Subcutaneous abdominal adipose tissue (tissue), 5 donors: ENCODE data around the gene AATF.

Experiments
- H3K27ac ChIP-seq: one replicate; pipeline ENCODE4 v1.7.0; 2013; ENCODE audit warnings: low read depth, mild to moderate bottlenecking, inconsistent platforms, low read length, moderate library complexity
- H3K27me3 ChIP-seq, 5 donors: one replicate each; pipeline ENCODE4 v1.7.0; 2013; ENCODE audit warnings: low read length in 5 of 5, inconsistent platforms in 1 of 5; ENCODE audit not compliant: control insufficient read depth in 5 of 5, insufficient read depth in 4 of 5
- H3K36me3 ChIP-seq, 5 donors: one replicate each; pipeline ENCODE4 v1.7.0; 2013; ENCODE audit warnings: low read length in 5 of 5; ENCODE audit not compliant: control insufficient read depth in 5 of 5, insufficient read depth in 5 of 5
- H3K4me1 ChIP-seq, 5 donors: one replicate each; pipeline ENCODE4 v1.7.0; 2013; ENCODE audit warnings: low read length in 5 of 5, mild to moderate bottlenecking in 3 of 5, moderate library complexity in 1 of 5; ENCODE audit not compliant: control insufficient read depth in 5 of 5, insufficient read depth in 5 of 5
- H3K4me3 ChIP-seq, 5 donors: one replicate each; pipeline ENCODE4 v1.7.0; 2013; ENCODE audit warnings: low read length in 5 of 5, low read depth in 1 of 5
- H3K9ac ChIP-seq, 5 donors: one replicate each; pipeline ENCODE4 v1.7.0; 2013; ENCODE audit warnings: low read length in 5 of 5, mild to moderate bottlenecking in 4 of 5, moderate library complexity in 3 of 5
- H3K9me3 ChIP-seq, 5 donors: one replicate each; pipeline ENCODE4 v1.7.0; 2013; ENCODE audit warnings: low read length in 5 of 5; ENCODE audit not compliant: control insufficient read depth in 5 of 5
- donor health status: healthy.
- donor health status: healthy.
- donor health status: healthy.
- donor health status: healthy.
- donor health status: healthy.

AATF gene

DNA sequence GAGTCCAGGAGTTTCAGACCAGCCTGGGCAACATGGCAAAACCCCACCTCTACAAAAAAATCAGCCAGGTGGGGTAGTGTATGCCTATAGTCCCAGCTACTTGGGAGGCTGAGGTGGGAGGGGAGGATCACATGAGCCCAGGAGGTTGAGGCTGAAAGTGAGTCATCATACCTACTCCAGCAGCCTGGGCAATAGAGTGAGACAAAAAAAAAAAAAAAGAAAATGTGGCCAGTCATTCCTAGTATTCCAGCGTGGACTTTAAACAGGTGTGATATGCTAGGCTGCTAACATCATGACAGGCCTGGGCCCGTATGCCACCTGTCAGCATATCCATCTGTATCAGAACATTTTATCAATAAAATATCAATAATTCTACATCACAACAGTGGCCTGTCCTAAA is 143.3 kb downstream of the AATF start:
- Histone ChIP-seq H3K27ac (no peak overlapping the region), H3K4me3 (no peak overlapping the region), H3K9me3 (no peaks in the 10 kb centered on the region), H3K27me3 (no peaks in the 10 kb centered on the region), H3K36me3 (peaks cover 7 to 90% (median 62%) of the 10 kb centered on the region in 5 donors), H3K4me1 (peaks cover 0 to 9% (median 0%) of the 10 kb centered on the region in 5 donors), H3K9ac (no peak overlapping the region)

DNA sequence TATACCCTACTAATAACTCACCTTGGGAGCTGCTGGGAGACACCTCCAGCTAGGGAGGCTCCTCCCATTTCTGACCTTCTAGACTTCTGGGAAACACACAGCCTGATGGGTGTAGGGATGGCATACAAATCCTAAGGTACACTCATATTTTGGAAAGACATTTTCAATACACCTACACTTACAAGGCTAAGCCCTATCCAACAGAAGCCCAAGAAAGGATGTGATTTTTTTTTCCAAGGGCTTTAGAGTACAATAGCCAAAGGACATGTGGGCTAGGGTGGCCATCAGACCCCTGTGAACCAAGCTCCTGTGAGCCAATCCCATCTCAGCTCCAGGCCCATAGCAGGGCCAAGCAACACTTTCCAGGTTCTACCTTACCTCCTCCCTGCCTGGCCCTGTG is 143.9 kb downstream of the AATF start:
- Histone ChIP-seq H3K4me1 (peaks cover 0 to 9% (median 0%) of the 10 kb centered on the region in 5 donors), H3K9me3 (no peaks in the 10 kb centered on the region), H3K9ac (no peak overlapping the region), H3K36me3 (peaks cover 7 to 90% (median 63%) of the 10 kb centered on the region in 5 donors), H3K27me3 (no peaks in the 10 kb centered on the region), H3K4me3 (no peak overlapping the region), H3K27ac (no peak overlapping the region)

DNA sequence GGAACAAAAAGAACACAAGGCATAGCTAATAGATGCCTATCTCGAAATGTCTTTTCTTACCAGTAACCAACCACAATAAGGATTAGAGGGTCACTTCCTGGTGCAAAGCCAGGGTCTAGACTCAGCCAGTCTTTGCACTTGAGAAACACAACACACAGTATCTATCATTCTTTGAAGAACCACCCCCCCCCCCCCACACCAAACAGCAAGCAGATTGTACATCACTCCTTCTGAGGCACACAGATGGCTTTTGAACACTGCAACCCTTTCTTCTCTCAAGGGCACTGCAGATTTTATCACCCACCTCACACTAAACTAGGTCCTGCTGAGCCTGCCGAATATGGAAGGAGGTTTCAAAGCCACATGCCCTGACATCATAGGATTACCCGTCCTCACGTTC is 145.6 kb downstream of the AATF start:
- H3K4me3 ChIP-seq: no peak overlapping the region
- no peaks in the 10 kb centered on the region for H3K27me3 ChIP-seq
- H3K27ac ChIP-seq: no peak overlapping the region
- H3K9me3 ChIP-seq: no peaks in the 10 kb centered on the region
- H3K9ac ChIP-seq: no peak overlapping the region
- peaks cover 5 to 84% (median 60%) of the 10 kb centered on the region in 5 donors for H3K36me3 ChIP-seq
- H3K4me1 ChIP-seq: peaks cover 0 to 6% (median 0%) of the 10 kb centered on the region in 5 donors

DNA sequence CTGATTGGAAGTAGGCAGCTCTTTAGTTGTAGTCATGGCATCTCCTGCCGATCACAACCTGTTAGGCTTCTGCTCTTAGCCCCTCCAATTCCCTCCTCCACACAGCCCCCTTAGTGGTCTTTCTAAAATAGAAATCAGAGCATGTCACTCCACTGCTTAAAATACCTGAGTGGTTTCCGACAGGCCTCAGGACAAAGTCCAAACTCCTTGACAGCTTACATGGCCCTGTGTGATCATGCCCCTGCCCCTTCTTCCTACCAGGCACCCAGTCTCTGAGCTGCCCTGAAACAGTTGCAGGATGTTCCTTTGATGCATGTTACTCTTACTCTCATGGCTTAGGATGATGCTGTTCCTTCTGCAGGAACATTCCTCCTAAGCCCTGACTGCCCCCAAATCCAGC is 147.3 kb downstream of the AATF start:
- Histone ChIP-seq H3K36me3 (peaks cover 13 to 74% (median 54%) of the 10 kb centered on the region in 5 donors), H3K27me3 (no peaks in the 10 kb centered on the region), H3K4me1 (no peaks in the 10 kb centered on the region), H3K9me3 (no peaks in the 10 kb centered on the region), H3K9ac (no peak overlapping the region), H3K4me3 (no peak overlapping the region), H3K27ac (no peak overlapping the region)

DNA sequence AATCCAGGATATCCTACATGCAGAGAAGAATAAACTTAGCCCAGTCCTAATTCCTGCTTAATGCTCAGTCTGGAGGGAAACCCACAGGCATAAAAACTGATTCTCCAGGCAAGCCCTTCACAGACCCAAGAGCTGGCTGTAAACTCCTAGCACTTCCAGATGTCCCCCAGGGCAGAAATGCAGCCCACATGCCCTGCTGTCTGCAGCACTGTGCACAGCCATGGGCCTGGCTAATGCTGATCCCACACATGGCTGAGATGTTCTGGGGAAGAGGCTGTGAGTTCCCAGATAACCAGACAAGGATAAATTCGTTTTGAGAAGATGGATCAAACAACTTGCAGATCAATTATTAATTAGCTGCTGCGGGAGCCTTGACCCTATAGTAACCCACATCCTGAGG is 148.4 kb downstream of the AATF start:
- Histone ChIP-seq H3K9me3 (no peaks in the 10 kb centered on the region), H3K36me3 (peaks cover 22 to 74% (median 60%) of the 10 kb centered on the region in 5 donors), H3K4me3 (no peak overlapping the region), H3K4me1 (no peaks in the 10 kb centered on the region), H3K9ac (no peak overlapping the region), H3K27ac (no peak overlapping the region), H3K27me3 (no peaks in the 10 kb centered on the region)

DNA sequence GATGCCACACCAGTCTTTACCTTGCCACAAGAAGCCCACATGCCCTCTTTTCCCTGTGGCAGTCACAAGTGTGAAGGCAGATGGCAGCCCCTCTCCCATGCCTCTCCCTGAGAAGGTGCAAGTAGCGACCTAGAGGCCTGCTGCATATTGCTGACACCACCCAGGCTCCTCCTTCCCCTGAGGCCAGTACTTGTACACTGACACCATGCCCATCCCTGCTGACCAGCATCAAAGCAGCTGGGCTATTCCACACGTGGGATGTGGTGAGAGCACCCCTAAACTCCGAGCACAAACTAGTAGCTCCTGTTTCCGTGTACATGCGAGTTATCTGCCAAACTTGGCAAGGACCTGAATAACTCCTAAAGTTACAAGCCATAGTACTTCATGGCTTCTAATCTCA is 149.4 kb downstream of the AATF start:
- Histone ChIP-seq H3K9me3 (no peaks in the 10 kb centered on the region), H3K27me3 (no peaks in the 10 kb centered on the region), H3K27ac (no peak overlapping the region), H3K9ac (no peak overlapping the region), H3K4me1 (no peaks in the 10 kb centered on the region), H3K4me3 (no peak overlapping the region), H3K36me3 (peaks cover 22 to 74% (median 61%) of the 10 kb centered on the region in 5 donors)

DNA sequence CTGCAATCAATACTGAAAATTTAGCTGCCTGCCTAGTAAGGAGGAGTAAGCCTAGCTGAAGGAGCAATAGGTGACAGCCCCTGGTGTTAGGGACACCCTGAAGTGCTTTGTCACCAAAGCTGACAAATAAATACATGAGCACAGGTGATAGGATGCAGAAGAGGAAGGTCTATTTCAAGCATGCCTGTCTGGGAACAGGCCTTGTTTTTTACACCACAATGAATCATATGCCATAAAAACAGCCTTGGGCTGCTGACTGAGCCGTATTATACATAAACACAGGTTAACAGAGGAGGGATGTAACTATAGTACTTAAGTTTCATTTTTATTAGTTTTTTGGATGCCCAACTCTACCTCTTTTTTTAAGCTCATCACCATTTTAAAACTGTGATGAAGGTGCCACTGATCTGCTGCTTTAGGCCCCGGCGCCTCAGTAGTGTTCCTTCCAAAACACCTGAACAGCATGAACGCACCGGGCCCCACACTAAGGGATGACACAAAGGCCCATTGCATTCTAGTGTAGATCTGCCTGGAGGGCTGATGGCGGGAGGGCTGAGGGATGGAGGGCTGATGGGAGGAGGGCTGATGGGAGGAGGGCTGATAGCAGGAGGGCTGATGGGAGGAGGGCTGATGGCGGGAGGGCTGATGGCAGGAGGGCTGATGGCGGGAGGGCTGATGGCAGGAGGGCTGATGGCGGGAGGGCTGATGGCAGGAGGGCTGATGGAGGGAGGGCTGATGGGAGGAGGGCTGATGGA is 150.3 kb downstream of the AATF start:
- H3K27me3 ChIP-seq: no peaks in the 10 kb centered on the region
- no peaks in the 10 kb centered on the region for H3K9me3 ChIP-seq
- peaks cover 22 to 73% (median 57%) of the 10 kb centered on the region in 5 donors for H3K36me3 ChIP-seq
- H3K27ac ChIP-seq: no peak overlapping the region
- no peak overlapping the region for H3K9ac ChIP-seq
- no peak overlapping the region for H3K4me3 ChIP-seq
- no peaks in the 10 kb centered on the region for H3K4me1 ChIP-seq

DNA sequence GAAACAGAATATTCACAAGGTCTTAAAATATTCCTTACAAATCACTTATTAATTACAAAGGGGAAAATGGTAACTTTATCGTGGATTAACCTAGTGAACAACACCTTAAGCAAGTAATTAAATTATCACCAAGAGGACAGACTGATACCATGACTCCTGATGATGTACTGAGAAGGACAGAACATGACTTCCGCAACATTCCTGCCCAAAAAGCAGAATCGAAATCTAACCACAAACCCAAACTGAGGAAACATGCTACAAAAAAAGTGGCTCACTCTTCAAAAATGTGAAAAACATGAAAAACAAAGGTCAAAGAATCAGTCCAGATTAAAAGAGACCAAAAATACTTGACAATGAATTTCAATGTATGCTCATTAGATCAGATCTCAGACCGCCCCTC is 151.5 kb downstream of the AATF start:
- no peaks in the 10 kb centered on the region for H3K9me3 ChIP-seq
- H3K27ac ChIP-seq: no peak overlapping the region
- no peak overlapping the region for H3K9ac ChIP-seq
- peaks cover 22 to 71% (median 51%) of the 10 kb centered on the region in 5 donors for H3K36me3 ChIP-seq
- H3K4me1 ChIP-seq: peaks cover 0 to 5% (median 0%) of the 10 kb centered on the region in 5 donors
- no peaks in the 10 kb centered on the region for H3K27me3 ChIP-seq
- H3K4me3 ChIP-seq: no peak overlapping the region

DNA sequence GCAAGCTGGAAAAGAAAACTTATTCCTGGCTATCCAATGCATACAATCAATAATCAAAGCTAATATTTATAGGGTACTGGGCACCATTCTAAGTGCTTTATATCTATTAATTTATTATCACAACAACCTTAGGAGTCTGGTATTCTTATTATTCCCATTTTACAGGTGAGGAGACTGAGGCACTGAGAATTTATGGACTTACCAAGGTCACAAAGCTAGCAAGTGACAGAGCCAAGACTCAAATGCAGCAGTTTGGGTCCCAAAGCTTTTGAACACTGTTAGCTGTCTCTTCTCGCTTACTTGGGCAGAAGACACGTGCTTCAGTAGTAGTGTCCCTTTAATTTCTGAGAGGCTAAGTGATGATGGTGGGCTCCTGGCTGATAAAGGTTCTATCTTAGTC is 152.6 kb downstream of the AATF start:
- no peak overlapping the region for H3K4me3 ChIP-seq
- peaks cover 0 to 5% (median 0%) of the 10 kb centered on the region in 5 donors for H3K4me1 ChIP-seq
- H3K36me3 ChIP-seq: peaks cover 21 to 61% (median 42%) of the 10 kb centered on the region in 5 donors
- H3K9ac ChIP-seq: no peak overlapping the region
- no peak overlapping the region for H3K27ac ChIP-seq
- H3K27me3 ChIP-seq: no peaks in the 10 kb centered on the region
- no peaks in the 10 kb centered on the region for H3K9me3 ChIP-seq

DNA sequence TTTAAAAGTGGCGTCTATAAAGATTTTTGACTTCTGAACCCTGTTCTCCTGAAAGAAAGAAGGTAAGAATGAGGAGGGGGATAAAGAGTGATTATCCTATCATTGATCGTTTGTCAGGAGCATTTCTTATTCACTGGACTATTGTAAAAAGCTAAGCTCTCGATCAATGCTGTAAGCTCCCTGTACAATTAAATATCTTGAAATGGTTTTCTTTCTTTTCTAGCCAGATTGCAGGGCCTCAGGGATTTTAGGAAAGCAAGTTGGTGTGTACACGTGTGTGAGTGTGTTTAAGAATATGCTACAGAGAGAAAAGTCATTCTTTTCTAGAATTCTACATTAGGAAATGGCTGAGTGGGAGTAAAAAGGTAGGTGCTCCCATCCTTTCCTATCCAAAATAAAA is 154.5 kb downstream of the AATF start:
- Histone ChIP-seq H3K9ac (no peak overlapping the region), H3K27ac (no peak overlapping the region), H3K9me3 (no peaks in the 10 kb centered on the region), H3K27me3 (no peaks in the 10 kb centered on the region), H3K4me1 (peaks cover 0 to 5% (median 0%) of the 10 kb centered on the region in 5 donors), H3K4me3 (no peak overlapping the region), H3K36me3 (peaks cover 18 to 57% (median 23%) of the 10 kb centered on the region in 5 donors)
